Measurements from ENCODE around the gene RAB36. TPM values are rescaled to one million over a fixed set of nuclear protein-coding genes. Genes with fewer than 3 reads are reported as not detected.

Gene RAB36
- total RNA-seq, 1 donor: 1.1 TPM

DNA sequence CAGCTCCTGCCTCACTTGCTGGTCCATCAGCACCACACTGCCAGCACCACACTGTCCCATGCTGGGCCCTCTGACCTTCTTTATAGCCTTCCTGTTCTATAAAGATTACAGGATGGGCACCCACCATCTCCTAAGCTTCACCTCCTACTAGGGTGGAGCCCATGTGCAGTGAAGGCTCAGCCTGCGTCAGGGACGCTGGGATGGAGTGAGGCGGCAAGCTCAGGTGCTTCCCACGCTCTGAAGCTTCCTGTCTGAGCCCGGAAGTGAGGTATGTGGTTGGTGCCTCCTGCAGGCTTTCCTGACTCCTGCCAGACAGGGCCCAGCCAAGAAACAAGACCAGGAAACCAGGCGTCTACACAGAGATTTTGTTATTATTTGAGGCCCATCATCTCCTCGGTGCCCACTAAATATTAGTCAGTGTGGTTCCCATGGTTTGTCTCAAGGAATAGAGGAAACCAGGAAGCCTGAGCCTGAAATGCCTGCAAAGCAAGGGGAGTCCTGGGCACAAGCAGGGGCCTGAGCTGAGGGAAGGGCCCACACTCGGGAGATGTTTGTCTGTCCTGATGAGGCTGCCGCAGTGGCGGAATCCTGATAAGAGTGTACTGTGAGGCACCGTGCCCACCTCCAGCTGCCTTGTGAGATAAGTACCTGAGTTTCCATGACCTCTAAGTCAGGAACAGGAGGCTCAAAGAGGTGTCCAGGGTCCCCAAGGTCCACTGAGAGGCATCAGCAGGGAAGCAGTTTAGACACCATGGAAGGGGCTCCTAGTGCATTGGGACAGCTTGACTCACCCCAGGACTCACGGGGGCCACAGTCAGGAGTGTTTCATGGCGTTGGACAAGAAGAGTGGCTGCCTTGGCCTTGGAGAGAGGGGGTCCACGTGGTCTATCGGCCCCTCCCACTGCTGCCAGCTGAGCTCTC, 25.5 kb upstream of the RAB36 start:
- DNase-seq (ENCODE audit: low read depth in 2 of 3, low spot score in 2 of 3): peak in 2 of 3 donors; percentile 11 to 38

- no peak for DNase-seq (ENCODE audit: low read depth in 2 of 3, low spot score in 2 of 3)
Measured at GRCh38 chr22:23120415-23120899, 24.8 kb upstream of the RAB36 start.

DNA sequence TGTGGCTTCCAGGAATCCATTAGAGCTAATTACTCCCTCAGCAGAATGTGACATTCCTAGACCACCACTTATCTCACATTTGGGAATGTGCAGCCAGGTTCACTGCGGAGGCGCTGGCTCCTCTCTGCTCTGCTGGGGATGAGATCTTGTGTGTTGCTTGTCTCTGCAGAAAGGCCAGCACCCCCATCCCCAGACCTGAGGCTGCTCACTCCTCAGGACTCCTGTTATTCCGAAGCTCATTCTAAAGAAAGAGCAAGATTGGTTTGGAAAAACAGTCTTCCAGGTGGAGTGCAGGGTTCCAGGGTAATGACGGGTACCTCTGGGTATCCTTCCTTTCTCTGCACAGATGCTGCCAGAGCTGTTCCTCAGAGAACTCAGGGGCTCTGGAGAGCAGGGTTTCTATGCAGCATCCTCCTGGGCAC, 24.3 kb upstream of the RAB36 start:
- DNase-seq (ENCODE audit: low read depth in 2 of 3, low spot score in 2 of 3): no peak

GRCh38 chr22:23121424-23121823, 23.9 kb upstream of the RAB36 start:
- DNase-seq (ENCODE audit: low read depth in 2 of 3, low spot score in 2 of 3): peak in 1 of 3 donors; percentile 34

GRCh38 chr22:23122216-23122957, 22.9 kb upstream of the RAB36 start:
- no peak for DNase-seq (ENCODE audit: low read depth in 2 of 3, low spot score in 2 of 3)

DNA sequence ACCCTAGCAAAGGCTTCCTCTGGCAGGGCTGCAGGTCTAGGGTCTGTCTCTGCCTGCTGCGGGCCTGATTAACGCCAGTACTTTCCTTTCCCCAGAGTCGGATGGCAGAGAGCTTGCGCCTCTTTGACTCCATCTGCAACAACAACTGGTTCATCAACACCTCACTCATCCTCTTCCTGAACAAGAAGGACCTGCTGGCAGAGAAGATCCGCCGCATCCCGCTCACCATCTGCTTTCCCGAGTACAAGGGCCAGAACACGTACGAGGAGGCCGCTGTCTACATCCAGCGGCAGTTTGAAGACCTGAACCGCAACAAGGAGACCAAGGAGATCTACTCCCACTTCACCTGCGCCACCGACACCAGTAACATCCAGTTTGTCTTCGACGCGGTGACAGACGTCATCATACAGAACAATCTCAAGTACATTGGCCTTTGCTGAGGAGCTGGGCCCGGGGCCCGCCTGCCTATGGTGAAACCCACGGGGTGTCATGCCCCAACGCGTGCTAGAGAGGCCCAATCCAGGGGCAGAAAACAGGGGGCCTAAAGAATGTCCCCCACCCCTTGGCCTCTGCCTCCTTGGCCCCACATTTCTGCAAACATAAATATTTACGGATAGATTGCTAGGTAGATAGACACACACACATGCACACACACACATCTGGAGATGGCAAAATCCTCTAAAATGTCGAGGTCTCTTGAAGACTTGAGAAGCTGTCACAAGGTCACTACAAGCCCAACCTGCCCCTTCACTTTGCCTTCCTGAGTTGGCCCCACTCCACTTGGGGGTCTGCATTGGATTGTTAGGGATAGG, 22.1 kb upstream of the RAB36 start:
- DNase-seq (ENCODE audit: low read depth in 2 of 3, low spot score in 2 of 3): no peak

DNA sequence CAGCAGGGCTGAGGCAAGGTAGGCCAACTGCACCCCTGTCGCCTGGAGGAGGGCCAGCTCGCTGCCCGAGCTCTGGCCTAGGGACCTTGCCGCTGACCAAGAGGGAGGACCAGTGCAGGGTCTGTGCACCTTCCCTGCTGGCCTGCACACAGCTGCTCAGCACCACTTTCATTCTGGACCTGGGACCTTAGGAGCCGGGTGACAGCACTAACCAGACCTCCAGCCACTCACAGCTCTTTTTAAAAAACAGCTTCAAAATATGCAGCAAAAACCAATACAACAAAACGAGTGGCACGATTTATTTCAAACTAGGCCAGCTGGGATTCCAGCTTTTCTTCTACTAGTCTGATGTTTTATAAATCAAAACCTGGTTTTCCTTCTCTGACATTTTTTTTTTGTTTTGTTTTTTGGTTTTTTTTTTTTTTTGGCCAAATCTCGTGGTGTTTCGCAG, 21.4 kb upstream of the RAB36 start:
- no peak for DNase-seq (ENCODE audit: low read depth in 2 of 3, low spot score in 2 of 3)

- no peak for DNase-seq (ENCODE audit: low read depth in 2 of 3, low spot score in 2 of 3)
Measured at GRCh38 chr22:23124611-23125511, 20.4 kb upstream of the RAB36 start.

GRCh38 chr22:23125512-23126103, 19.7 kb upstream of the RAB36 start:
- DNase-seq (ENCODE audit: low read depth in 2 of 3, low spot score in 2 of 3): no peak

- no peak for DNase-seq (ENCODE audit: low read depth in 2 of 3, low spot score in 2 of 3)
Measured at GRCh38 chr22:23126165-23127054, 18.9 kb upstream of the RAB36 start.

GRCh38 chr22:23127055-23127756, 18.1 kb upstream of the RAB36 start:
- DNase-seq (ENCODE audit: low read depth in 2 of 3, low spot score in 2 of 3): no peak

GRCh38 chr22:23127788-23128187, 17.5 kb upstream of the RAB36 start:
- DNase-seq (ENCODE audit: low read depth in 2 of 3, low spot score in 2 of 3): no peak

DNA sequence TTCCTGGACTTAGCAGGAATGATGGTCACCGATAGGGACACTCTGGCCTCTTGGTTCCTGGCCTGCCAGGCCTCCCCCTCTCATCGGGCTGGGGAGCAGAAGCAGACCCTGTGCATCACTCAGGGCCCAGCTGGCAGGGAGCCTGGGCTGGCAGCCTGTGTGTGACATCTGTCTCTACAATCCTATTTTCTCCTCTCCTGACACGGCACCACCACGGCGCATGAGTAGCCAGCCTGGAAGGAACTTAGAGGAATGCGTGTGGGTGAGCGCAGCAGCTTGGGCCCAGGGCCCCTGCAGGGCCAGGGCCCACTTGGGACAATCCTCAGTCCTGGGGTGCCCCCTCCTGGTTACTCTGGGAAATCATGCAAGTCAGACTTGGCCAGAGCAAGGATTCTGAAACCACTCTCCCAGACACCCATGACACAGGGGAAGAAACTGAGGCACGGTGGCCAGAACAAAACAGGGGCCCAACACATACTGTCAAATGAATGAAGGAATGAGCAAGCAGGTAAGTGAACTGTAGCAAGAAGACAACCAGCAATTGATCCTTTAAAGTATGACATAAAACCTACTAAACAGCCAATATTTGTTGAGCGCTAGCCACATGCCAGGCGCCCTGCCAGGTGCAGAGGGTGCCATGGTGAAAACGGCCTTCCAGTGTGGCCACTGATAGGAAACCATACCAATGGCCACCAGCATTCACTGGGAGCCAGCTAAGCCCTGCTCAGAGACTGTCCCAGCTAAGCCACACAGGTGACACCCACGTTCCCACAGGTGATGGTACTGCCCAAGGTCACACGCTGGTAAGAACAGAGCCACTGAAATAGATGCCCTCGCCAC, 16.8 kb upstream of the RAB36 start:
- DNase-seq (ENCODE audit: low read depth in 2 of 3, low spot score in 2 of 3): peak; percentile 55 to 82 (median 69)

DNA sequence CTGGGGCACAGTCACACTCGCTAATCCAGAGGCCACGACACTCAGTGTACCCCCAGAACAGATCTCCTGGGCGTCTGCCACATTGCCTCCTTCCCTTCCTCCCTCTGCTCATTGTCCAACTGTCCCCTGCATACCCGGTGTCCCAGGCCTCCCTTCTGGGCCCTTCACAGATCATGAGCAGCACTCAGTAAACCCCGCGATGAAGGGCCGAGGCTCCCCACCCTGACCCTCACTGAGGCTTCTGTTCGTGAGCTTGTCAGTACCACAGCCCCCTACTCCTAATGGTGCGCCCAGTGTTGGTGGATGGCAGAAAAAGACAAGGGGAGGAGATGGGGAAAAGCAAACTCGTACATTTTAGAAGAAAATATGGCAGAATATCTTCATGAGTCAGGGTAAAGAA, 16.1 kb upstream of the RAB36 start:
- no peak for DNase-seq (ENCODE audit: low read depth in 2 of 3, low spot score in 2 of 3)

GRCh38 chr22:23130697-23131096, 14.6 kb upstream of the RAB36 start:
- DNase-seq (ENCODE audit: low read depth in 2 of 3, low spot score in 2 of 3): no peak

- DNase-seq (ENCODE audit: low read depth in 2 of 3, low spot score in 2 of 3): no peak
Measured at GRCh38 chr22:23131931-23132330, 13.3 kb upstream of the RAB36 start.
